HG03025 (cell line): Measurements from ENCODE around the gene HIBCH.
"Not testable (repeated sequence)": the region's sequence is repeated elsewhere in the genome, so short reads cannot be mapped to it uniquely, and the experiment has no call there.

ENCODE experiments used
- ATAC-seq: cut with Tn5 transposase; IDR thresholded peaks from one replicate; pipeline ENCODE4 v1.9.1; 2021; ENCODE audit warnings: mild to moderate bottlenecking, moderate library complexity; ENCODE audit not compliant: unreplicated experiment, low FRiP score

Gene HIBCH

GRCh38 chr2:190261851-190262250 is 57.8 kb downstream of the HIBCH start:
- no peak for ATAC-seq

- ATAC-seq = no peak
Measured at GRCh38 chr2:190256087-190256486, 63.5 kb downstream of the HIBCH start.

- no peak for ATAC-seq
Measured at GRCh38 chr2:190255676-190256075, 64.0 kb downstream of the HIBCH start.

- no peak for ATAC-seq
Measured at GRCh38 chr2:190254063-190254850, 65.4 kb downstream of the HIBCH start.

- no peak for ATAC-seq
Measured at GRCh38 chr2:190250421-190250820, 69.2 kb downstream of the HIBCH start.

- no peak for ATAC-seq
Measured at GRCh38 chr2:190235551-190236075, 84.0 kb downstream of the HIBCH start.

GRCh38 chr2:190235101-190235500 is 84.5 kb downstream of the HIBCH start:
- ATAC-seq = no peak

GRCh38 chr2:190223989-190224388 is 95.6 kb downstream of the HIBCH start:
- ATAC-seq = not testable (repeated sequence)

GRCh38 chr2:190222745-190223144 is 96.9 kb downstream of the HIBCH start:
- not testable (repeated sequence) for ATAC-seq

GRCh38 chr2:190221429-190221828 is 98.2 kb downstream of the HIBCH start:
- no peak for ATAC-seq

- no peak for ATAC-seq
Measured at GRCh38 chr2:190219186-190219585, 100.4 kb downstream of the HIBCH start.

- no peak for ATAC-seq
Measured at GRCh38 chr2:190217616-190218015, 102.0 kb downstream of the HIBCH start.

- no peak for ATAC-seq
Measured at GRCh38 chr2:190216829-190217228, 102.8 kb downstream of the HIBCH start.

GRCh38 chr2:190215620-190216019 is 104.0 kb downstream of the HIBCH start:
- ATAC-seq = no peak

GRCh38 chr2:190214426-190215194 is 105.0 kb downstream of the HIBCH start:
- ATAC-seq = no peak

GRCh38 chr2:190213441-190214335 is 105.9 kb downstream of the HIBCH start:
- no peak for ATAC-seq

- no peak for ATAC-seq
Measured at GRCh38 chr2:190210471-190210870, 109.2 kb downstream of the HIBCH start.

GRCh38 chr2:190209559-190209958 is 110.1 kb downstream of the HIBCH start:
- no peak for ATAC-seq

GRCh38 chr2:190207930-190208329 is 111.7 kb downstream of the HIBCH start:
- no peak for ATAC-seq

GRCh38 chr2:190205657-190206056 is 114.0 kb downstream of the HIBCH start:
- ATAC-seq = no peak

GRCh38 chr2:190202604-190203003 is 117.0 kb downstream of the HIBCH start:
- no peak for ATAC-seq
